ENCODE results near the gene METRN.
A peak's percentile ranks its signal among the peaks of the same experiment; 100 is the strongest.

Gene METRN

GRCh38 chr16:674968-675883, 39.7 kb upstream of the METRN start, which contains the start of gene RHBDL1:
TSS of gene RHBDL1 (plus strand) at chr16:675671. CDS start at chr16:675791, 120 bp downstream.
- DNase-seq (ENCODE audit: low read depth), result peak; percentile 52
- peak within 1 kb of the TSS; percentile 33 for H3K4me3 ChIP-seq (ENCODE audit: control insufficient read depth, low read depth, low read length)
- no peak for TF ChIP-seq CTCF (conservative IDR thresholded peaks at IDR 0.05; ENCODE audit: control insufficient read depth, insufficient read depth, low read depth, low read length)

GRCh38 chr16:675884-676564, 38.9 kb upstream of the METRN start:
- peak overlapping the region; percentile 33 for H3K4me3 ChIP-seq (ENCODE audit: control insufficient read depth, low read depth, low read length)
- no peak for TF ChIP-seq CTCF (conservative IDR thresholded peaks at IDR 0.05; ENCODE audit: control insufficient read depth, insufficient read depth, low read depth, low read length)
- DNase-seq (ENCODE audit: low read depth), result no peak

- no peak overlapping the region for H3K4me3 ChIP-seq (ENCODE audit: control insufficient read depth, low read depth, low read length)
- no peak for DNase-seq (ENCODE audit: low read depth)
- no peak for TF ChIP-seq CTCF (conservative IDR thresholded peaks at IDR 0.05; ENCODE audit: control insufficient read depth, insufficient read depth, low read depth, low read length)
Observed at GRCh38 chr16:676565-676902, 38.4 kb upstream of the METRN start.

- no peak overlapping the region for H3K4me3 ChIP-seq (ENCODE audit: control insufficient read depth, low read depth, low read length)
- no peak for DNase-seq (ENCODE audit: low read depth)
- no peak for TF ChIP-seq CTCF (conservative IDR thresholded peaks at IDR 0.05; ENCODE audit: control insufficient read depth, insufficient read depth, low read depth, low read length)
Observed at GRCh38 chr16:676913-677312, 38.0 kb upstream of the METRN start.

GRCh38 chr16:677316-678190, 37.4 kb upstream of the METRN start:
- TF ChIP-seq CTCF (conservative IDR thresholded peaks at IDR 0.05; ENCODE audit: control insufficient read depth, insufficient read depth, low read depth, low read length), result no peak
- H3K4me3 ChIP-seq (ENCODE audit: control insufficient read depth, low read depth, low read length), result no peak overlapping the region
- no peak for DNase-seq (ENCODE audit: low read depth)

GRCh38 chr16:678209-678857, 36.6 kb upstream of the METRN start:
- H3K4me3 ChIP-seq (ENCODE audit: control insufficient read depth, low read depth, low read length), result no peak overlapping the region
- DNase-seq (ENCODE audit: low read depth), result no peak
- no peak for TF ChIP-seq CTCF (conservative IDR thresholded peaks at IDR 0.05; ENCODE audit: control insufficient read depth, insufficient read depth, low read depth, low read length)
